ENCODE measurements around the gene AAR2.

- no peak for TF ChIP-seq ZNF274 (IDR thresholded peaks at IDR 0.05; ENCODE audit: low read depth, low read length)
- TF ChIP-seq YY1 (IDR thresholded peaks at IDR 0.05; ENCODE audit: insufficient read depth, insufficient read length) = no peak
- TF ChIP-seq SUZ12 (IDR thresholded peaks at IDR 0.05; ENCODE audit: extremely low read depth, insufficient read depth, insufficient read length) = no peak
Observed at GRCh38 chr20:36249450-36249849, 13.2 kb downstream of the AAR2 start.

All from NT2/D1 (cell line).